ENCODE results near the gene SNAI1.

DNA sequence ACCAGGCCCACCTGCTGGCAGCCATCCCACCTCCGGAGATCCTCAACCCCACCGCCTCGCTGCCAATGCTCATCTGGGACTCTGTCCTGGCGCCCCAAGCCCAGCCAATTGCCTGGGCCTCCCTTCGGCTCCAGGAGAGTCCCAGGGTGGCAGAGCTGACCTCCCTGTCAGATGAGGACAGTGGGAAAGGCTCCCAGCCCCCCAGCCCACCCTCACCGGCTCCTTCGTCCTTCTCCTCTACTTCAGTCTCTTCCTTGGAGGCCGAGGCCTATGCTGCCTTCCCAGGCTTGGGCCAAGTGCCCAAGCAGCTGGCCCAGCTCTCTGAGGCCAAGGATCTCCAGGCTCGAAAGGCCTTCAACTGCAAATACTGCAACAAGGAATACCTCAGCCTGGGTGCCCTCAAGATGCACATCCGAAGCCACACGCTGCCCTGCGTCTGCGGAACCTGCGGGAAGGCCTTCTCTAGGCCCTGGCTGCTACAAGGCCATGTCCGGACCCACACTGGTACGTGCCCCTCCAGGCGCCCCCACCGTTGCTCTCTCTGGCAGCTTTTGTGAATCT lies 1.1 kb downstream of the SNAI1 start:
- TF ChIP-seq CTCF (conservative IDR thresholded peaks at IDR 0.05): no peak
- TF ChIP-seq ZFX (IDR thresholded peaks at IDR 0.05): no peak

Measured in C4-2B (cell line).